Measurements from ENCODE around the gene KLF1. TPM values are rescaled to one million over a fixed set of nuclear protein-coding genes. Genes with fewer than 3 reads are reported as not detected.

KLF1 gene
- total RNA-seq, 1 donor: not detected

DNA sequence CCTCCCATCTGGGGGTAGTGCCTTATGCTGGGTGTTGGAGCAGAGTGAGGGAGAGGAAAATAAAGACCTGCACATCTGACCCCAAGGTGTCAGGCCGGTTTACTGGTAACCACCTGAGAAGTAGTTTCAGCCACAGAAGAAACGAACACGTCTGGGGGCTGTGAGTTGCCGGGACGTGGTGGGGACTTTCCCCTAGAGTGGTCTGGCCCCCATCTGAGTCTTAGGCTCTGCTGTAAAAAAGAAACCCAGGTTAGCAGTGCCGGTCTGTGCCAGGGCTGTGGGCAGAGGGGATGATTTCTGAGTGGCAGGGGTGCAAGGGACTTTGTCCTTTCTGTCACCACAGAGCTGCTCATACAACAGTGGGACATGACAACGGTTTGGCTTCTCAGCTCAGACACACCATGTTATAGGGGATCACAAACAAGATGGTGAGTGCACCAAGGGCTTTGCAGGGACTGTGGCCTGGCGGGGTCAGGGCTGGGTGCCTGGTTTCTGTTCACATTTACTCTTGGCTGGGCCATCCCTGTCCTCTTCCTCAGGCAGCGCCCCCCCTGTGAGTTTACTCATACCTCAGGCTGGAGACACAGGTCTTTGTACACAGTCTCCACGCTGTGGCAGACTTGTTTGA lies 13.0 kb upstream of the KLF1 start:
- H2AFZ ChIP-seq (ENCODE audit: low read length): no peak overlapping the region
- H3K4me3 ChIP-seq (ENCODE audit: insufficient read depth, low read length): no peak overlapping the region
- H3K4me1 ChIP-seq (ENCODE audit: insufficient read depth, low read length): no peaks in the 10 kb centered on the region
- no peak overlapping the region for H3K4me2 ChIP-seq (ENCODE audit: insufficient read depth, low read length)
- H3K79me2 ChIP-seq (ENCODE audit: insufficient read depth, low read length): no peaks in the 10 kb centered on the region
- no peaks in the 10 kb centered on the region for H3K27me3 ChIP-seq (ENCODE audit: insufficient read depth, low read length)
- TF ChIP-seq, protein P1, sequence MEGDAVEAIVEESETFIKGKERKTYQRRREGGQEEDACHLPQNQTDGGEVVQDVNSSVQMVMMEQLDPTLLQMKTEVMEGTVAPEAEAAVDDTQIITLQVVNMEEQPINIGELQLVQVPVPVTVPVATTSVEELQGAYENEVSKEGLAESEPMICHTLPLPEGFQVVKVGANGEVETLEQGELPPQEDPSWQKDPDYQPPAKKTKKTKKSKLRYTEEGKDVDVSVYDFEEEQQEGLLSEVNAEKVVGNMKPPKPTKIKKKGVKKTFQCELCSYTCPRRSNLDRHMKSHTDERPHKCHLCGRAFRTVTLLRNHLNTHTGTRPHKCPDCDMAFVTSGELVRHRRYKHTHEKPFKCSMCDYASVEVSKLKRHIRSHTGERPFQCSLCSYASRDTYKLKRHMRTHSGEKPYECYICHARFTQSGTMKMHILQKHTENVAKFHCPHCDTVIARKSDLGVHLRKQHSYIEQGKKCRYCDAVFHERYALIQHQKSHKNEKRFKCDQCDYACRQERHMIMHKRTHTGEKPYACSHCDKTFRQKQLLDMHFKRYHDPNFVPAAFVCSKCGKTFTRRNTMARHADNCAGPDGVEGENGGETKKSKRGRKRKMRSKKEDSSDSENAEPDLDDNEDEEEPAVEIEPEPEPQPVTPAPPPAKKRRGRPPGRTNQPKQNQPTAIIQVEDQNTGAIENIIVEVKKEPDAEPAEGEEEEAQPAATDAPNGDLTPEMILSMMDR (IDR thresholded peaks at IDR 0.05; ENCODE audit: extremely low read depth, low read depth, low read length): no peak
- no peaks in the 10 kb centered on the region for H3K9me3 ChIP-seq (ENCODE audit: low read depth, low read length)
- H3K36me3 ChIP-seq (ENCODE audit: insufficient read depth, low read length): peaks cover 9% of the 10 kb centered on the region
- DNase-seq (ENCODE audit: insufficient read length, low spot score, missing footprints): peak; percentile 21
- H4K20me1 ChIP-seq (ENCODE audit: insufficient read depth, low read length): no peaks in the 10 kb centered on the region
- H3K27ac ChIP-seq (ENCODE audit: low read depth, low read length): no peak overlapping the region

DNA sequence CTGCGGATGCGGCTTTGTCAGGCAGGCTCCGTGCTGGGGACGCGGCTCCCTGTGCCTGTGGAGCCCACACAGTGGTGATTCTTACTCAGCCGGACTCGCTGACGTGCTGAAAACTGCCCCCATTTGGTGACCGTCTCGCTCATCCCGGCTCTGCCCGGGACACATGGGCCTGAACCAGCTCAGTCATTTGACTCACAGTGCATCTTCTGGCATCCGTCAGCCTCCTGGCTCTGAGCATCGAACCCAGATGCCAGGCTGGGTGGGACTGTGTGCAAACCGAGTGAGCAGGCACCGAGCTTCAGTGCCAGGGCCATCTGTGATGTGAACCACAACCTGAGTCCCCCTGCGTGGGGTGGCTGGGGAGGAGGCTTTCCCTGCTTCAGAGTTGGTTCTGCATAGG lies 9.5 kb upstream of the KLF1 start:
- Histone ChIP-seq H2AFZ (ENCODE audit: low read length) (no peak overlapping the region), H3K79me2 (ENCODE audit: insufficient read depth, low read length) (peaks cover 6% of the 10 kb centered on the region), H4K20me1 (ENCODE audit: insufficient read depth, low read length) (peaks cover under 1% of the 10 kb centered on the region), H3K9me3 (ENCODE audit: low read depth, low read length) (no peaks in the 10 kb centered on the region), H3K4me3 (ENCODE audit: insufficient read depth, low read length) (no peak overlapping the region), H3K4me2 (ENCODE audit: insufficient read depth, low read length) (no peak overlapping the region), H3K27ac (ENCODE audit: low read depth, low read length) (no peak overlapping the region), H3K4me1 (ENCODE audit: insufficient read depth, low read length) (peaks cover 7% of the 10 kb centered on the region), H3K36me3 (ENCODE audit: insufficient read depth, low read length) (peaks cover 19% of the 10 kb centered on the region), H3K27me3 (ENCODE audit: insufficient read depth, low read length) (no peaks in the 10 kb centered on the region)
- TF ChIP-seq, protein P1 (IDR thresholded peaks at IDR 0.05; ENCODE audit: extremely low read depth, low read depth, low read length): no peak
- peak; percentile 26 for DNase-seq (ENCODE audit: insufficient read length, low spot score, missing footprints)

DNA sequence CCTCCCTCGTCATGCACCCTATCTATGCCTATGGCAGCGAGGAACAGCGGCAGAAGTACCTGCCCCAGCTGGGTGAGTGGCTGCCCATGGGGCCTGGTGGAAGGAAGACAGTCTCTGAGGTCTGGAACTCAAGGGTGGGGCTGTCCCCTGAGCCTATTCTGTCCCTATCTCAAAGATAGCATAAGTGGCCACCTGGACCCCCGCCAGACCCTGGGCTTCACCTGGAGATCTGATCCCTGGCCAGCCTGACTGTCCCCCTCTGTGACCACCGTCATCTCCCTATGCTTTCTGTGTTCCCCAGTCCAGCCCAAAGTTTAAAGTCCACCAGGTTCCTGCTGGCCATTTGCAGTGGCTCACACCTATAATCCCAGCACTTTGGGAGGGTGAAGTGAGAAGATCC lies 6.6 kb upstream of the KLF1 start:
- H3K36me3 ChIP-seq (ENCODE audit: insufficient read depth, low read length): peaks cover 19% of the 10 kb centered on the region
- no peak overlapping the region for H3K4me3 ChIP-seq (ENCODE audit: insufficient read depth, low read length)
- peaks cover 13% of the 10 kb centered on the region for H3K4me1 ChIP-seq (ENCODE audit: insufficient read depth, low read length)

DNA sequence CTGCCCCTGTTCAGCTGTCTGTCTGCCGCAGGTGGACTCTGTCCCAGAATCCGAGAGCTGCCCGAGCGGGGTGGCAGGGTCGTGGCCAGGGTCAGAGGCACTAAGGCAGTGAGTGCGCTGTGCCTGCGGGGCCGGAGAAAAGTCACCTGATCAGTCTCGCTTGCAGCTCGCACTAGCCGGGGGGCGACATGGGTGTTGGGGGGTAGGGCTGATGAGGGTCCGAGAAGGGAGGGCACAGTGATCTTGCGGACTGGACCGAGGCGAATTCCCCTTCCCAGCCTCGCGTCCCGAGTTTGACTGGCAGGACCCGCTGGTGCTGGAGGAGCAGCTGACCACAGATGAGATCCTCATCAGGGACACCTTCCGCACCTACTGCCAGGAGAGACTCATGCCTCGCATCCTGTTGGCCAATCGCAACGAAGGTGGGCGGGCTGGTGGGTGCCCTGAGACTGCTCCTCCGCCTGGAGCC lies 4.6 kb upstream of the KLF1 start:
- Histone ChIP-seq H3K4me3 (ENCODE audit: insufficient read depth, low read length) (peak overlapping the region; percentile 92), H3K9me3 (ENCODE audit: low read depth, low read length) (no peaks in the 10 kb centered on the region), H3K36me3 (ENCODE audit: insufficient read depth, low read length) (peaks cover 17% of the 10 kb centered on the region), H3K4me1 (ENCODE audit: insufficient read depth, low read length) (peaks cover 13% of the 10 kb centered on the region), H3K79me2 (ENCODE audit: insufficient read depth, low read length) (peaks cover 10% of the 10 kb centered on the region), H4K20me1 (ENCODE audit: insufficient read depth, low read length) (peaks cover 2% of the 10 kb centered on the region), H3K27me3 (ENCODE audit: insufficient read depth, low read length) (peaks cover 8% of the 10 kb centered on the region), H2AFZ (ENCODE audit: low read length) (peak overlapping the region; percentile 96), H3K27ac (ENCODE audit: low read depth, low read length) (peak overlapping the region; percentile 65), H3K4me2 (ENCODE audit: insufficient read depth, low read length) (peak overlapping the region; percentile 98)
- peak; percentile 59 for DNase-seq (ENCODE audit: insufficient read length, low spot score, missing footprints)
- TF ChIP-seq, protein P1 (IDR thresholded peaks at IDR 0.05; ENCODE audit: extremely low read depth, low read depth, low read length): no peak

More for the DNA sequence above, 6.6 kb upstream of the KLF1 start:
- peaks cover 10% of the 10 kb centered on the region for H3K79me2 ChIP-seq (ENCODE audit: insufficient read depth, low read length)
- DNase-seq (ENCODE audit: insufficient read length, low spot score, missing footprints): no peak
- H3K9me3 ChIP-seq (ENCODE audit: low read depth, low read length): no peaks in the 10 kb centered on the region
- H3K27ac ChIP-seq (ENCODE audit: low read depth, low read length): no peak overlapping the region
- H4K20me1 ChIP-seq (ENCODE audit: insufficient read depth, low read length): peaks cover 2% of the 10 kb centered on the region
- no peak overlapping the region for H3K4me2 ChIP-seq (ENCODE audit: insufficient read depth, low read length)
- no peaks in the 10 kb centered on the region for H3K27me3 ChIP-seq (ENCODE audit: insufficient read depth, low read length)
- no peak overlapping the region for H2AFZ ChIP-seq (ENCODE audit: low read length)
- TF ChIP-seq, protein P1 (IDR thresholded peaks at IDR 0.05; ENCODE audit: extremely low read depth, low read depth, low read length): no peak
